Osteoblast (primary cell): ENCODE results near the gene PBX4. TPM values are rescaled to one million over a fixed set of nuclear protein-coding genes. Genes with fewer than 3 reads are reported as not detected.
A peak's percentile ranks its signal among the peaks of the same experiment; 100 is the strongest.

Experiments
- DNase-seq: peaks from one replicate; pipeline ENCODE4 v3.0.0; 2011; ENCODE audit warnings: low spot score, mixed read lengths; ENCODE audit not compliant: insufficient read length; ENCODE audit errors: missing footprints
- H2AFZ ChIP-seq: 2 replicates; pipeline ENCODE4 v1.6.0; 2011; ENCODE audit warnings: mild to moderate bottlenecking, low read length
- H3K27ac ChIP-seq: 2 replicates; pipeline ENCODE4 v1.5.1; 2011; ENCODE audit warnings: mild to moderate bottlenecking, low read depth, low read length, moderate library complexity
- H3K27me3 ChIP-seq: 2 replicates; pipeline ENCODE4 v1.6.0; 2012; ENCODE audit warnings: mild to moderate bottlenecking, control low read depth, inconsistent platforms, low read length, moderate library complexity; ENCODE audit not compliant: insufficient read depth
- H3K36me3 ChIP-seq: 2 replicates; pipeline ENCODE4 v1.5.1; 2011; ENCODE audit warnings: mild to moderate bottlenecking, low read length, control low read depth, moderate library complexity; ENCODE audit not compliant: insufficient read depth
- H3K4me1 ChIP-seq: 2 replicates; pipeline ENCODE4 v1.5.1; 2011; ENCODE audit warnings: mild to moderate bottlenecking, low read length, control low read depth, moderate library complexity; ENCODE audit not compliant: insufficient read depth
- H3K4me2 ChIP-seq: 2 replicates; pipeline ENCODE4 v1.6.0; 2011; ENCODE audit warnings: mild to moderate bottlenecking, low read length; ENCODE audit not compliant: insufficient read depth
- H3K4me3 ChIP-seq: fragments of 200-600 bp; sonication (generic); 3 replicates; pipeline ENCODE4 v1.5.1; 2012; ENCODE audit warnings: mild to moderate bottlenecking, low read length, inconsistent platforms; ENCODE audit not compliant: insufficient read depth
- H3K79me2 ChIP-seq: 2 replicates; pipeline ENCODE4 v1.6.0; 2012; ENCODE audit warnings: mild to moderate bottlenecking, low read length, control low read depth, inconsistent platforms; ENCODE audit not compliant: insufficient read depth
- H3K9me3 ChIP-seq: 2 replicates; pipeline ENCODE4 v1.5.1; 2011; ENCODE audit warnings: low read depth, low read length, control low read depth
- H4K20me1 ChIP-seq: 2 replicates; pipeline ENCODE4 v1.6.0; 2012; ENCODE audit warnings: mild to moderate bottlenecking, low read length, control low read depth; ENCODE audit not compliant: insufficient read depth
- total RNA-seq: library from RNA; depleted of rRNA; stranded (reverse); fragments of >200 nt; gene quantifications from 2 replicates; pipeline ENCODE4 v1.2.3, GENCODE V29; 2012
- TF ChIP-seq, protein P1 (sequence below): IDR thresholded peaks from 2 replicates; pipeline ENCODE4 v1.5.1; 2011; ENCODE audit warnings: mild to moderate bottlenecking, low read depth, low read length, moderate library complexity; ENCODE audit errors: extremely low read depth

PBX4 gene
- total RNA-seq, 1 donor = 0.36 TPM

DNA sequence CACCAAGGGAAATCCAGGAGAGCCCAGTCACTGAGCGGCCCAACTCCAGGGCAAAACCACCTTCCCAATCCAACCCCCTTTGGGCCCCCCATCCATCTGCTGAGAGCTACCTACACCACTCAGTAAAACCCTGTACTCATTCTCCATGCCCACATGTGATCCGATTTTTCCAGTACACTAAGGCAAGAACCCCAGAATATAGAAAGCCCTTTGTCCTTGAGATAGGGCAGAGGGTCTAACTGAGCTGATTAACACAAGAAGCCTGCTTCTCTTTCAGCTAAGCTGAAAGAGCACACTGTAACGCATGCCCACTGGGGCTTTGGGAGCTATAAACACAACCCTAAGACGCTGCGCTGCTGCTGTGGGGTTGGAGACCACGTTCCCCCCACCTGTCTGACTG is 36.0 kb downstream of the PBX4 start:
- DNase-seq = no peak
- Histone ChIP-seq H3K4me3 (no peak overlapping the region), H3K79me2 (no peaks in the 10 kb centered on the region), H3K4me2 (no peak overlapping the region), H3K27ac (no peak overlapping the region), H3K27me3 (no peaks in the 10 kb centered on the region), H3K9me3 (no peaks in the 10 kb centered on the region), H3K36me3 (no peaks in the 10 kb centered on the region), H4K20me1 (no peaks in the 10 kb centered on the region), H2AFZ (no peak overlapping the region), H3K4me1 (no peaks in the 10 kb centered on the region)
- TF ChIP-seq, protein P1, sequence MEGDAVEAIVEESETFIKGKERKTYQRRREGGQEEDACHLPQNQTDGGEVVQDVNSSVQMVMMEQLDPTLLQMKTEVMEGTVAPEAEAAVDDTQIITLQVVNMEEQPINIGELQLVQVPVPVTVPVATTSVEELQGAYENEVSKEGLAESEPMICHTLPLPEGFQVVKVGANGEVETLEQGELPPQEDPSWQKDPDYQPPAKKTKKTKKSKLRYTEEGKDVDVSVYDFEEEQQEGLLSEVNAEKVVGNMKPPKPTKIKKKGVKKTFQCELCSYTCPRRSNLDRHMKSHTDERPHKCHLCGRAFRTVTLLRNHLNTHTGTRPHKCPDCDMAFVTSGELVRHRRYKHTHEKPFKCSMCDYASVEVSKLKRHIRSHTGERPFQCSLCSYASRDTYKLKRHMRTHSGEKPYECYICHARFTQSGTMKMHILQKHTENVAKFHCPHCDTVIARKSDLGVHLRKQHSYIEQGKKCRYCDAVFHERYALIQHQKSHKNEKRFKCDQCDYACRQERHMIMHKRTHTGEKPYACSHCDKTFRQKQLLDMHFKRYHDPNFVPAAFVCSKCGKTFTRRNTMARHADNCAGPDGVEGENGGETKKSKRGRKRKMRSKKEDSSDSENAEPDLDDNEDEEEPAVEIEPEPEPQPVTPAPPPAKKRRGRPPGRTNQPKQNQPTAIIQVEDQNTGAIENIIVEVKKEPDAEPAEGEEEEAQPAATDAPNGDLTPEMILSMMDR = no peak

DNA sequence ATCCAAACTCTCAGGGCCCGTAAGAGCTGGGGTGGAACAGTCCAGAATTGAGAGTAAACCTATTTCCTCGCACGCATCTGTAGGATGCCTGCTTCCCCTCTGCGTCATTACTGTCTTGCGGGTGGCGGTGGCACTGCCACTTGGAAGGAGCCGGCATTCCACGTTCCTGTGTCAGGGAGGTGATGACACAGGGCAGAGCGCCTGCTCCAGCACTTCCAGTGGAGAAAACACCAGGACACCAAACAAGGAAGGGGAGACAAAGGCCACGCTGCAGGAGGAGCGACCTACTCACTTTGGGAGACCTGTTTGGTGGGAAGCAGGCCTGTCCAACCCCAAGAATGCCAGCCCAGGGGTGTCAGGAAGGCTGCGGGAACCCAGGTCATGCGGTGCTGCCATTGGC is 37.1 kb downstream of the PBX4 start:
- Histone ChIP-seq H2AFZ (no peak overlapping the region), H3K9me3 (no peaks in the 10 kb centered on the region), H3K36me3 (no peaks in the 10 kb centered on the region), H3K27me3 (no peaks in the 10 kb centered on the region), H3K4me2 (no peak overlapping the region), H3K4me1 (no peaks in the 10 kb centered on the region), H3K4me3 (no peak overlapping the region), H3K79me2 (no peaks in the 10 kb centered on the region), H3K27ac (no peak overlapping the region), H4K20me1 (no peaks in the 10 kb centered on the region)
- peak; percentile 4 for DNase-seq
- TF ChIP-seq, protein P1 = no peak

DNA sequence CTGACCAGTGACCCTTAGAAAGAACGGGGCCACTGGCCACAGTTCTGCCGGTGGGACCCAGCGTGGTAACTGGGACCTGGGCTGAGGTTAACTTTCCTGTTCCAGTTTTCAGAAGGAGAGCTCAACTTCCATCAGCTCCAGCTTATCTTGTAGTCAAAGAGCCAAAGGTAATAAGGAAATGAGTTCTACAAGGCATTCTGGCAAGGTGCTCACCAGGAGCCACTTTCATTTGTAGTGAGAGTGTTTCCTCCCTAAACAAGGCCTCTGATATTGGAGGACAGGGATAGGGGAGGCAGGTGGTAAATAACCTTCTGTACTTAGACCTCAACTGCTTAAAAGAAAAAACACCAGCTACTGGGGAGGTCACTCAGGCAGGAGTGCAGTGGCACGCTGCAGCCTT is 38.1 kb downstream of the PBX4 start:
- Histone ChIP-seq H3K36me3 (no peaks in the 10 kb centered on the region), H3K4me2 (no peak overlapping the region), H3K27me3 (no peaks in the 10 kb centered on the region), H2AFZ (no peak overlapping the region), H3K9me3 (no peaks in the 10 kb centered on the region), H3K27ac (no peak overlapping the region), H4K20me1 (no peaks in the 10 kb centered on the region), H3K4me3 (no peak overlapping the region), H3K4me1 (no peaks in the 10 kb centered on the region), H3K79me2 (no peaks in the 10 kb centered on the region)
- TF ChIP-seq, protein P1 = no peak
- no peak for DNase-seq

DNA sequence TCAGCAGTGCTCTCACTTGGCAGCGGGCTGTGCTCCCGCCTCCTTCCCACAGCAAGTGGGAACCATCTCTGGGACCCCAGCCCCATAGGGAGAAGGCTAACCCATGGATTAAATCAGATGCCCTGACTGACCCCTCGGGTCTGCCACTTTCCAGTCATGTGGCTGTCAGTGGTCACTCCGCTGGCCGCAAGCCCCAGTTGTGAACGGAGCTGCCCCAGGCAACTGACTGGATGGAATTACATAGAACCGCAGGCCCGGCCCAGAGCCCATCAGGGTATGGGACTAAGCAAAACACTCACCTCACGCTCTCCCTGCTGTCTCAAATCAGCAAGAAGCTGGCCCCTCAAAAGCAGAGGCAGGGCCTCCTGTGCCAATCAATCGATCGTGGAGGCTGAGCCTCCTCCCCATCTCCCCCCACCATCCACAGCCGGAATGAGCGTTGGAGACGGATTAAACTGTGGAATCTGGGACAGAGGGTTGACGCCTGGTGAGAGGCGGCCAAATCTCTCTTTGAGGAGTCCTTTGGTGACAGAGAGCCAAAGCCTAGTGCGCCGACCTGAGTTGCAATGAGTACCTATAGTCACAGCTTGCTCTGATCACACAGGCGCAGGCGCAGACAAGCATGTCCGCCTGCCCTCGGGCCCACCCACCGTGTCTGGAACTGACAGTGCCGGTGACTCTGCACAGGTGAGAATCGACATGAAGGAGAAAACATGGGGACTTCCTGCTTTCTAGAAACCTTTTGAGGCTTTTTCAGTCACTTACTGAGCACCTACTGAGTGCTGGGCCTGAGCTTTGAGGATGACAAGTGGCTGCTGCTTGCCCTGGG is 38.7 kb downstream of the PBX4 start:
- H3K27ac ChIP-seq = no peak overlapping the region
- peak; percentile 39 for DNase-seq
- no peaks in the 10 kb centered on the region for H4K20me1 ChIP-seq

More for the DNA sequence above, 38.7 kb downstream of the PBX4 start:
- no peak overlapping the region for H3K4me3 ChIP-seq
- H2AFZ ChIP-seq = no peak overlapping the region
- TF ChIP-seq, protein P1 = no peak
- H3K27me3 ChIP-seq = no peaks in the 10 kb centered on the region
- H3K4me2 ChIP-seq = no peak overlapping the region
- H3K9me3 ChIP-seq = no peaks in the 10 kb centered on the region
- H3K4me1 ChIP-seq = no peaks in the 10 kb centered on the region
- no peaks in the 10 kb centered on the region for H3K79me2 ChIP-seq
- no peaks in the 10 kb centered on the region for H3K36me3 ChIP-seq
